Measurements from ENCODE around the gene HOXC5.

Gene HOXC5

DNA sequence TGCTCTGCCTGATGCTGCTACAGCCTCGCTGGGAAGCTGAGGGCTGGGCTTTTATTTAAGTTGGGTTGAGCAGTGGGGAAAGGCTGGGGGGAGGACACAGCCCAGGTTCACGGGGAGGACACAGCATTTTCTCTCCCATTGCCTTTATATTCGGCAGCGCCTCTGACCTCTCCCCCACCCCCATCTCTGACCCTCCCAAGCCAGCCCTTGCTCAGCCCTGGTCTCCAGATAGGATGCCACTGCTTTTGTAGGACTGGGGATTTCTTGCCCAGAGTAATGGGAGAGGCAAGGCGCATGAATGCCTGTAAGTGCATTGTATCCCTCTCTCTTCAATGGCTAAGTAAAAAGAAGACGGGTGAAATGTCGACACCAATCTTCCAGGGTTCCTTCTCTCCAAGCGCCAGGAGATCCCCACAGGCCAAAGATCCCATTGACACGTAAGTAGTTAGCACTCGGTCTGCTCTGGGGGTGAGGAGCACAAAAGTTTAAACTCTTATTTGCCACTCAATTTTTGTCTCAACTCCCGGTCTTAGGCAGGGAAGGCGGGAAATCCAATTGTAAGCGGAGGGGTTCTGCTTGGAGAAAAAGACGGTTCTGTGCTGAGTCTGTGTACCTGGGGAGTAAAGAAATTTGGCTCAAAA lies 25.4 kb downstream of the HOXC5 start:
- H3K4me3 ChIP-seq (ENCODE audit: low read depth, low read length), result no peak overlapping the region
- no peak for DNase-seq (ENCODE audit: low read depth)
- TF ChIP-seq, protein P1, sequence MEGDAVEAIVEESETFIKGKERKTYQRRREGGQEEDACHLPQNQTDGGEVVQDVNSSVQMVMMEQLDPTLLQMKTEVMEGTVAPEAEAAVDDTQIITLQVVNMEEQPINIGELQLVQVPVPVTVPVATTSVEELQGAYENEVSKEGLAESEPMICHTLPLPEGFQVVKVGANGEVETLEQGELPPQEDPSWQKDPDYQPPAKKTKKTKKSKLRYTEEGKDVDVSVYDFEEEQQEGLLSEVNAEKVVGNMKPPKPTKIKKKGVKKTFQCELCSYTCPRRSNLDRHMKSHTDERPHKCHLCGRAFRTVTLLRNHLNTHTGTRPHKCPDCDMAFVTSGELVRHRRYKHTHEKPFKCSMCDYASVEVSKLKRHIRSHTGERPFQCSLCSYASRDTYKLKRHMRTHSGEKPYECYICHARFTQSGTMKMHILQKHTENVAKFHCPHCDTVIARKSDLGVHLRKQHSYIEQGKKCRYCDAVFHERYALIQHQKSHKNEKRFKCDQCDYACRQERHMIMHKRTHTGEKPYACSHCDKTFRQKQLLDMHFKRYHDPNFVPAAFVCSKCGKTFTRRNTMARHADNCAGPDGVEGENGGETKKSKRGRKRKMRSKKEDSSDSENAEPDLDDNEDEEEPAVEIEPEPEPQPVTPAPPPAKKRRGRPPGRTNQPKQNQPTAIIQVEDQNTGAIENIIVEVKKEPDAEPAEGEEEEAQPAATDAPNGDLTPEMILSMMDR (IDR thresholded peaks at IDR 0.05; ENCODE audit: low read depth, low read length, missing control alignments), result no peak

DNA sequence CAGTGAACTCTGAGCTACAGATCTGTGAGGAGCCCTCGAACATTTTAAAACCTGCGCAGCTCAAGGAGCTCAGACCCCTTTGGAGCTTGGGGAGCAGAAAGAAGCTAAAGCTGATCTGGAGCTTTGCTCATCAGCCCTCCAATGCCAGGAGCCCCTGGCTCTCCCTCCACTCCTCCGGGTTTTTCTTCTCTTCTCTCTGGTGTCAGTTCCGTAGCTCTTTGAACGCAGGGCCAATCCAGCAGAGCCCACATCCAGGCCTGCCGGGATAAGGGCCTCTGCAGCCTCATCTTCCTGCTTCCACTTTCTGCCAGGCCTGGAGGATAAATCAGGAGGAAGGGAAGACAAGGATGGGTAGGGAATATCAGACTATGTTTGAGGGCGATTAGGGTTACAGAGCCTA lies 26.8 kb downstream of the HOXC5 start:
- H3K4me3 ChIP-seq (ENCODE audit: low read depth, low read length), result no peak overlapping the region
- TF ChIP-seq, protein P1 (IDR thresholded peaks at IDR 0.05; ENCODE audit: low read depth, low read length, missing control alignments), result no peak
- DNase-seq (ENCODE audit: low read depth), result no peak

DNA sequence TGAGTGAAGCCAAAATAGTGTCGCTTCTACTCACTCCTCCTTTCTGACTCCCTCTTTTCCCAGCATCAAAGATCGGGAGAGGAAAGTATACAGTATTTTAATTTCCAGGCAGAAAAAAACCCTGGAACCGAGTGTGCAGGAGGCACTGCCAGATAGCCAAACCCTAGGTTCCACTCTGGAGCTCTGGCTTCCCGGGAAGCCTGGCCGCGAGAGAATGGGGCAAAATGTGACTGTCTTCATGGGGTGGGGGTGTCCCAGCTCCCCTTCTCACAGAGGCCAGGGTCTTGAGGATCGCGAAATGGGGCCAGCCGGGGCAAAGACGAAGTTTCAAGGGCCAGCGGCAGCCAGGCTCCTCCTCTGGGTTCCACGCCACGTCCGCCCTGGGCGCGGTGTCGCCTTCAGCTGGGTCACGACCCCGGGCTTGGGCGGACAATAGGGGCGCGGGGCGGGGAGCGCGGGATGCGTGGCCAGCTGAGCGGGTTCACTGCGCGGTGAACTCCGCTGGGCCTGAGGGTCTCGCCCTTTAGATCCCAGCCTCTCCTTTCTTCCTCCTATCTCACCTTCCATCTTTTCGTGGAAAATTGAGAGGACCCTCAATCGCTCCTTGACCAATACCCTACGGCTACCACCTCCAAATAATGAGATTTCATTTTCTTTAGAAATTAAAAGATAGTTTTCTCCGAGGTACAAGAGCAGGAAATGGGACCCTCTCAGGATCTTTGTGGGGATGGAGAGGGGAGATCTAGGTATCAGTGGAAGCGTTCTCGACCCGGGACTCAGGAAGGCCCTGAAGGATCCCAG lies 27.5 kb downstream of the HOXC5 start:
- no peak overlapping the region for H3K4me3 ChIP-seq (ENCODE audit: low read depth, low read length)
- no peak for DNase-seq (ENCODE audit: low read depth)
- TF ChIP-seq, protein P1 (IDR thresholded peaks at IDR 0.05; ENCODE audit: low read depth, low read length, missing control alignments), result no peak

DNA sequence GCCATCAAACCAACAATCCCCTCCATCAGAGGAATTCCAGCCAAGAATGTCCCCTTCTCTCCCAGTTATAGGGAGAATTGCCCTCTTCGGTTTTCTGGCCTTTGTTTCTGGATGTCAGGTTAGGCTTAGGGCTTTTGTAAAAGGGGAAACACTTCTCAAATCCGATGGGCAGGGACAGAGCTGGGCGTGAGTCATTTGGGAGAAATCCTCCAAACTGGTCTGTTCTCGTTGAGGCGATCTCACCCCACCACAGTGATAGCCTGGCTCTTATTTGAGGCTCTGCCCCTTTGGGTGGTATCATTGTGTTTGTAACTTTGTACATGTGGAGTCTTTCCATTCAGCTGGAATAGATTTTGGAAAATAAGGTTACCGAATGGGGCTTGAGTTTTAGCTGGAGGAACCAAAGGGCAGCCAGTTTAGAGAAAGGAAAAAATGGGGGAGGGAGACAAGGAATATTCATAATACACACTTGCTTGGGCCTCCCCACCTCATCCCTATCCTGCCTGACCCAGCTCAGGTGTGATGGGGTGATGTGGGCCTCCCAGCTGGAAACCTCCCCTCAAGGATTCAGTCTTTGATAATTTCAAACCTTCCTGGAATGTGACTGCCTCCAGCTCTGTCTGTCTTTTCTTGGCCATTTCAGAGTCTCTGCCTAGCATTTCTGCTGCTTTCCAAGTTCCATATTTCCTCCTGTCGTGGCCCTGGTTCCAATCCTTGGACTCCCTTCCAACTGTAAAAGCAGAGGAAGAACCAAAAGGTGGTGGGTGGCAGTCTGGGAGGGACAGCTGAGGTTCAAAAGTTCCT lies 28.3 kb downstream of the HOXC5 start:
- DNase-seq (ENCODE audit: low read depth), result no peak
- TF ChIP-seq, protein P1 (IDR thresholded peaks at IDR 0.05; ENCODE audit: low read depth, low read length, missing control alignments), result no peak

DNA sequence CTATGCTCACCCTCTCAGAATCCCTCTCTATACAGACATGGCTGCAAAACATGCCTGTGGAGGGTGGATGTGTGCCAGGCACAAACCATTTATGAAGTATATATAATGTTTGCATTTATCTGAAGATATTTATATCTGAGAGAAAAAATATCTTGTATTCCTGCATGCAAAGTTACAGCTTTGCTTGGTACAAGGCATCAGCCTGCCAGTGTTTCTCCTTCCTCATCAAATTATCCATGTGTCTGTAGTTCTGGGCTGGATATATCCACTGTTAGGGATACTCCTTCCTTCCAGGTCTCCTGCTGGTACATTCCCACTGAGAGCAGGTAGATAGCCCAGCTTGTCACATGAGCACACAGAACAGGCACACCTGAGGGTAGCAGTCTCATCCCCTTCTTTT lies 32.8 kb downstream of the HOXC5 start:
- TF ChIP-seq, protein P1 (IDR thresholded peaks at IDR 0.05; ENCODE audit: low read depth, low read length, missing control alignments), result no peak
- H3K4me3 ChIP-seq (ENCODE audit: low read depth, low read length), result no peak overlapping the region
- DNase-seq (ENCODE audit: low read depth), result no peak

More for the DNA sequence above, 28.3 kb downstream of the HOXC5 start:
- no peak overlapping the region for H3K4me3 ChIP-seq (ENCODE audit: low read depth, low read length)

DNA sequence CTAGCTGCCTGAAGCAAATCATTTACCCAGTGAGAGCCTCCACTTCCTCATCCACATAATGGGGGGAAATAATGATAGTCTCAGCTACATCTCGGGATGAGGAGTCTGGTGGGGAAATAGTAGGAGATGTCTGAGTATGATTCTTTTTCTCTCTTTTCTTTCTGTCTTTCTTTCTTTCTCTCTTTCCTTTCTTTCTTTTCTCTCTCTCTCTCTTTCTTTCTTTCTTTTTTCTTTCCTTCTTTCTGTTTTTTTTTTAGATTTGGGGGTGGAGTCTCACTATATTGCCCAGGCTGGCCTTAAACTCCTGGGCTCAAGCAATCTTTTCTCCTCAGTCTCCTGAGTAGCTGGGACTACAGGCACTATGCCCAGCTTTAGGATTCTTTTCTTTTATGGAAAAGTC lies 33.6 kb downstream of the HOXC5 start:
- TF ChIP-seq, protein P1 (IDR thresholded peaks at IDR 0.05; ENCODE audit: low read depth, low read length, missing control alignments), result no peak
- no peak for DNase-seq (ENCODE audit: low read depth)
- H3K4me3 ChIP-seq (ENCODE audit: low read depth, low read length), result no peak overlapping the region
